Sigmoid colon (tissue), 4 donors: Measurements from ENCODE around the gene CAPN10.

ENCODE experiments used
- CTCF ChIP-seq, 4 experiments: fragments of 450-650 bp in 3 of 4; fragments of 200-600 bp in 1 of 4; IDR thresholded peaks; one replicate each; pipeline ENCODE4 v1.5.1; 2016 to 2019; ENCODE audit warnings: antibody characterized with exemption in 4 of 4, mild to moderate bottlenecking in 3 of 4, moderate library complexity in 2 of 4
- EP300 ChIP-seq, 4 donors: sonication (generic); formaldehyde crosslinking; IDR thresholded peaks; one replicate each; pipeline ENCODE4 v1.6.1; 2017; ENCODE audit warnings: antibody characterized with exemption in 4 of 4
- POLR2A ChIP-seq, 2 donors: fragments of 450-650 bp; IDR thresholded peaks; one replicate each; pipeline ENCODE4 v1.6.1; 2016; ENCODE audit warnings: antibody characterized with exemption in 2 of 2, mild to moderate bottlenecking in 2 of 2, moderate library complexity in 2 of 2
- POLR2AphosphoS5 ChIP-seq, 4 donors: sonication (generic); formaldehyde crosslinking; IDR thresholded peaks; one replicate each; pipeline ENCODE4 v1.6.1; 2017; ENCODE audit warnings: antibody characterized with exemption in 4 of 4

DNA sequence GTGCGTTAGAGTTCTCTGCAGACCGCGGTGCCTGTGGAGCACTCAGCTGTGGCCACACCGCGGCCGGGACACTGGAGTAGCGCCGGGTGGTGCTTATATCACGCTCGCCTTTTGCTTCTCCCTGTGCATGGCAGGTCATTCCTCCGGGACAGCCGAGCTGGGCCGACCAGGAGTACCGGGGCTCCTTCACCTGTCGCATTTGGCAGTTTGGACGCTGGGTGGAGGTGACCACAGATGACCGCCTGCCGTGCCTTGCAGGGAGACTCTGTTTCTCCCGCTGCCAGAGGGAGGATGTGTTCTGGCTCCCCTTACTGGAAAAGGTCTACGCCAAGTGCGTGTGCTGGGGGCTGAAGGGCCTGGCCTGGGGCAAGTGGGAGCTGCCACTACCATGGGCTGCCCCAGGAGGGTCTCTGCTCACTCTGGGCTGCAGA is 4.2 kb downstream of the CAPN10 start:
- TF ChIP-seq POLR2A (IDR thresholded peaks at IDR 0.05) (no peak), CTCF (IDR thresholded peaks at IDR 0.05) (no peak), POLR2AphosphoS5 (IDR thresholded peaks at IDR 0.05) (no peak), EP300 (IDR thresholded peaks at IDR 0.05) (no peak)
